Stomach (tissue), 9 donors: ENCODE results near the gene PSKH1. TPM values are rescaled to one million over a fixed set of nuclear protein-coding genes. Genes with fewer than 3 reads are reported as not detected.

ENCODE experiments used
- DNase-seq, 2 donors: peaks; one replicate each; pipeline versions ENCODE4 v3.0.0 to v3.0.0-alpha.2; 2013 to 2019
- H3K27ac ChIP-seq, 5 donors: fragments of 200-600 bp in 4 of 5; sonication (generic) in 4 of 5; one replicate each; pipeline ENCODE4 v1.5.1; 2013 to 2019; ENCODE audit warnings: mild to moderate bottlenecking in 1 of 5, moderate library complexity in 1 of 5
- H3K27me3 ChIP-seq, 3 donors: fragments of 200-600 bp; sonication (generic); one replicate each; pipeline ENCODE4 v1.5.1; 2017 to 2019; ENCODE audit warnings: mixed run types in 1 of 3
- H3K36me3 ChIP-seq, 4 donors: fragments of 200-600 bp; sonication (generic); 1 replicate in 3 of 4; 2 replicates in 1 of 4; pipeline ENCODE4 v1.5.1; 2016 to 2019
- H3K4me1 ChIP-seq, 4 donors: fragments of 200-600 bp; sonication (generic); one replicate each; pipeline ENCODE4 v1.5.1; 2016 to 2019
- H3K4me3 ChIP-seq, 4 donors: fragments of 200-600 bp; sonication (generic) in 3 of 4; one replicate each; pipeline ENCODE4 v1.5.1; 2016 to 2019; ENCODE audit warnings: mild to moderate bottlenecking in 1 of 4
- H3K9me3 ChIP-seq, 4 donors: fragments of 200-600 bp; sonication (generic); one replicate each; pipeline ENCODE4 v1.5.1; 2016 to 2019
- EP300 ChIP-seq: sonication (generic); formaldehyde crosslinking; IDR thresholded peaks from one replicate; pipeline ENCODE4 v1.6.1; 2017; ENCODE audit warnings: antibody characterized with exemption
- POLR2A ChIP-seq, 4 donors: fragments of 450-650 bp; IDR thresholded peaks; one replicate each; pipeline ENCODE4 v1.6.1; 2016; ENCODE audit warnings: antibody characterized with exemption in 4 of 4, control low read depth in 2 of 4, mild to moderate bottlenecking in 1 of 4, moderate library complexity in 1 of 4
- POLR2AphosphoS5 ChIP-seq, 3 donors: sonication (generic); formaldehyde crosslinking; IDR thresholded peaks; one replicate each; pipeline ENCODE4 v1.6.1; 2016; ENCODE audit warnings: antibody characterized with exemption in 3 of 3
- WGBS, 5 donors: extraction: QIAGEN DNeasy Blood & Tissue Kit in 3 of 5; methylation state at CpG; one replicate each; pipeline versions ENCODE4 v1.1.5 to v1.1.7; 2013 to 2018; 5-methylcytosine and 5-hydroxymethylcytosine counted together
- intact Hi-C: fragments of 100-400 bp; cut with DNase I; formaldehyde crosslinking; loops from one replicate; pipeline ENCODE4 v1.15.1; 2023; ENCODE audit warnings: low total_unique reads
- polyA plus RNA-seq, 3 donors: library from polyadenylated mRNA; stranded (reverse); fragments of 200-250 nt; gene quantifications; one replicate each; pipeline ENCODE4 v1.2.3, GENCODE V29; 2013
- total RNA-seq, 5 donors: library from RNA; depleted of rRNA; stranded (reverse); fragments of >200 nt; gene quantifications; one replicate each; pipeline versions ENCODE4 v1.1.0 to v1.2.3, GENCODE V29; 2014 to 2016
- TF ChIP-seq, protein P1 (sequence below), 7 experiments: fragments of 450-650 bp in 4 of 7; fragments of 200-600 bp in 3 of 7; sonication (generic) in 3 of 7; IDR thresholded peaks; one replicate each; pipeline ENCODE4 v1.5.1; 2016 to 2019; ENCODE audit warnings: antibody characterized with exemption in 7 of 7, control low read depth in 2 of 7, mild to moderate bottlenecking in 1 of 7
- donor health status: healthy with polysubstance abuse.
- donor health status: Bipolar disorder and iron deficiency.
- donor health status: healthy.

Gene PSKH1
- total and polyA plus RNA-seq, 8 donors = 10.2 to 93.7 (median 22.4) TPM

- H3K9me3 ChIP-seq = no peaks in the 10 kb centered on the region
- intact Hi-C loops = loop anchor here (5.0 kb wide), 2 partner anchors 46 to 161 kb away; no protein-coding TSS in a partner anchor
- H3K27ac ChIP-seq = no peak overlapping the region
- no peak for TF ChIP-seq EP300
- no peak for TF ChIP-seq POLR2AphosphoS5 (IDR thresholded peaks at IDR 0.05)
- TF ChIP-seq POLR2A (IDR thresholded peaks at IDR 0.05) = no peak
- TF ChIP-seq, protein P1, sequence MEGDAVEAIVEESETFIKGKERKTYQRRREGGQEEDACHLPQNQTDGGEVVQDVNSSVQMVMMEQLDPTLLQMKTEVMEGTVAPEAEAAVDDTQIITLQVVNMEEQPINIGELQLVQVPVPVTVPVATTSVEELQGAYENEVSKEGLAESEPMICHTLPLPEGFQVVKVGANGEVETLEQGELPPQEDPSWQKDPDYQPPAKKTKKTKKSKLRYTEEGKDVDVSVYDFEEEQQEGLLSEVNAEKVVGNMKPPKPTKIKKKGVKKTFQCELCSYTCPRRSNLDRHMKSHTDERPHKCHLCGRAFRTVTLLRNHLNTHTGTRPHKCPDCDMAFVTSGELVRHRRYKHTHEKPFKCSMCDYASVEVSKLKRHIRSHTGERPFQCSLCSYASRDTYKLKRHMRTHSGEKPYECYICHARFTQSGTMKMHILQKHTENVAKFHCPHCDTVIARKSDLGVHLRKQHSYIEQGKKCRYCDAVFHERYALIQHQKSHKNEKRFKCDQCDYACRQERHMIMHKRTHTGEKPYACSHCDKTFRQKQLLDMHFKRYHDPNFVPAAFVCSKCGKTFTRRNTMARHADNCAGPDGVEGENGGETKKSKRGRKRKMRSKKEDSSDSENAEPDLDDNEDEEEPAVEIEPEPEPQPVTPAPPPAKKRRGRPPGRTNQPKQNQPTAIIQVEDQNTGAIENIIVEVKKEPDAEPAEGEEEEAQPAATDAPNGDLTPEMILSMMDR (IDR thresholded peaks at IDR 0.05) = no peak
- peaks cover 77 to 99% (median 97%) of the 10 kb centered on the region in 4 donors for H3K36me3 ChIP-seq
- no peak overlapping the region for H3K4me3 ChIP-seq
- DNase-seq = no peak
- H3K27me3 ChIP-seq = no peaks in the 10 kb centered on the region
- H3K4me1 ChIP-seq = peaks cover 12 to 27% (median 15%) of the 10 kb centered on the region in 4 donors
- 81 to 93% (median 93%) methylated on average over 18 to 21 of the region's 21 CpGs for WGBS, 5 donors
These were observed 11.4 kb upstream of the PSKH1 start for GRCh38 chr16:67881621-67882161.

DNA sequence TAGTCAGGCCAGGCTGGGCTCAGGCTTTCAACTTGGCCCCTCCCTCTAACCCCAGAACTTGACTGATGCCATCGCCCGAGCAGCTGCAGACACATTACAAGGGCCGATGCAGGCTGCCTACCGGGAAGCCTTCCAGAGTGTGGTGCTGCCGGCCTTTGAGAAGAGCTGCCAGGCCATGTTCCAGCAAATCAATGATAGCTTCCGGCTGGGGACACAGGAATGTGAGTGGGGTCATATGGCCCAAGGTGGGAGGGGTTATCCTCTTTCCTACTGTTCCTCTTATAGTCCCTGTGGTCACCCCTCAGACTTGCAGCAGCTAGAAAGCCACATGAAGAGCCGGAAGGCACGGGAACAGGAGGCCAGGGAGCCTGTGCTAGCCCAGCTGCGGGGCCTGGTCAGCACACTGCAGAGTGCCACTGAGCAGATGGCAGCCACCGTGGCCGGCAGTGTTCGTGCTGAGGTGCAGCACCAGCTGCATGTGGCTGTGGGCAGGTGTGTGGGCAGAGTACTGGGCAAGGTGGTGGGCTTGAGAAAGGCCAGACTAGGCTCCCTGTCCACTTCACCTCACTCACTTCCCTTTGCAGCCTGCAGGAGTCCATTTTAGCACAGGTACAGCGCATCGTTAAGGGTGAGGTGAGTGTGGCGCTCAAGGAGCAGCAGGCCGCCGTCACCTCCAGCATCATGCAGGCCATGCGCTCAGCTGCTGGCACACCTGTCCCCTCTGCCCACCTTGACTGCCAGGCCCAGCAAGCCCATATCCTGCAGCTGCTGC lies 10.5 kb upstream of the PSKH1 start:
- peaks cover 69 to 96% (median 89%) of the 10 kb centered on the region in 4 donors for H3K36me3 ChIP-seq
- peaks cover 12 to 27% (median 15%) of the 10 kb centered on the region in 4 donors for H3K4me1 ChIP-seq
- no peak for DNase-seq
- H3K27ac ChIP-seq = no peak overlapping the region
- TF ChIP-seq, protein P1 (IDR thresholded peaks at IDR 0.05) = no peak
- no peak for TF ChIP-seq EP300
- no peak for TF ChIP-seq POLR2A (IDR thresholded peaks at IDR 0.05)
- no peak for TF ChIP-seq POLR2AphosphoS5 (IDR thresholded peaks at IDR 0.05)
- 63 to 79% (median 77%) methylated on average over 11 to 18 of the region's 18 CpGs for WGBS, 5 donors
- H3K4me3 ChIP-seq = no peak overlapping the region
- intact Hi-C loops = loop anchor here (5.0 kb wide), 2 partner anchors 45 to 160 kb away; no protein-coding TSS in a partner anchor
- no peaks in the 10 kb centered on the region for H3K9me3 ChIP-seq
- no peaks in the 10 kb centered on the region for H3K27me3 ChIP-seq

DNA sequence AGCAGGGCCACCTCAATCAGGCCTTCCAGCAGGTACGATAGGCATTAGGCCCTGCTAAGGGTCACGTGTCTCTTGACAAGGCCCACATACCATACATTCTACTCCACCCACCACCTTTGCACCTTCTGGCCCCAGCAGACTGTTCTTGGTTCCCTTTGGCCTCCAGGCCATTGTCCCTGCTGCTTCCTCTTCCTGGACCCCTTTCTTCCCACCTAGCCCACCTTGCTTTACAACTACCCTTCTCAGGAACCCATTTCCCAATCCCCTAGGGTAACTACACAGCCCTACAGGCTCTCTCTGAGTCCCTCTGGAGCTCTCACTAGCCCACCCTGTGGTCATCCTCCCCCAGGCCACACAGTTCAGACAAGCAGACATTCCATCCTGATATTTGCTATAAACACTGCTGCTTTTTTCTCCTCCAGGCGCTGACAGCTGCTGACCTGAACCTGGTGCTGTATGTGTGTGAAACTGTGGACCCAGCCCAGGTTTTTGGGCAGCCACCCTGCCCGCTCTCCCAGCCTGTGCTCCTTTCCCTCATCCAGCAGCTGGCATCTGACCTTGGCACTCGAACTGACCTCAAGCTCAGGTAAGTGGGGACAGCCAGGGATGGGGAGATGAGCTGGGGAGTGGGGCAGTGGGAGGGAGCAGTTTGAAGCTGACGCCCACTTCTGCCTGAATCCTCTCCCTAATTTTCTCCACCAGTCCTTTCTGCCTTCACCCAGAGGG lies 9.7 kb upstream of the PSKH1 start:
- no peaks in the 10 kb centered on the region for H3K27me3 ChIP-seq
- H3K27ac ChIP-seq = peak overlapping the region in 3 of 5 donors; percentile 17 to 80 (median 47)
- H3K4me3 ChIP-seq = no peak overlapping the region
- peaks cover 12 to 27% (median 15%) of the 10 kb centered on the region in 4 donors for H3K4me1 ChIP-seq
- TF ChIP-seq POLR2A (IDR thresholded peaks at IDR 0.05) (no peak), EP300 (no peak), POLR2AphosphoS5 (IDR thresholded peaks at IDR 0.05) (no peak)
- TF ChIP-seq, protein P1 (IDR thresholded peaks at IDR 0.05) = no peak
- intact Hi-C loops = loop anchor here (5.0 kb wide), 2 partner anchors 44 to 159 kb away; no protein-coding TSS in a partner anchor
- peaks cover 61 to 89% (median 81%) of the 10 kb centered on the region in 4 donors for H3K36me3 ChIP-seq
- H3K9me3 ChIP-seq = no peaks in the 10 kb centered on the region
- 58 to 65% (median 63%) methylated on average over 6 of the region's 6 CpGs for WGBS, 5 donors
- DNase-seq = no peak

DNA sequence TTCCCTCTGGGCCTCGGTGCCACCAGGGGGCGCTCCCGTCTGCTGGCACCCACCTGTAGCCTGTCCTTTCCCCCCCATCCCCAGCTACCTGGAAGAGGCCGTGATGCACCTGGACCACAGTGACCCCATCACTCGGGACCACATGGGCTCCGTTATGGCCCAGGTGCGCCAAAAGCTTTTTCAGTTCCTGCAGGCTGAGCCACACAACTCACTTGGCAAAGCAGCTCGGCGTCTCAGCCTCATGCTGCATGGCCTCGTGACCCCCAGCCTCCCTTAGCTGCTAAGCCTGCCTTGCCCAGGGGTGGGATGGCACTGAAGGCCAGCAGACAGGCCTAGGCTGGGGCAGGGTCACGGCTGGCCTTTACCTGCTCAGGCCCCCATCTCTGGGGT lies 9.2 kb upstream of the PSKH1 start:
- 42 to 61% (median 54%) methylated on average over 7 to 11 of the region's 11 CpGs for WGBS, 5 donors
- peak overlapping the region in 3 of 5 donors; percentile 33 to 80 (median 47) for H3K27ac ChIP-seq

More for the DNA sequence above, 9.2 kb upstream of the PSKH1 start:
- Histone ChIP-seq H3K9me3 (no peaks in the 10 kb centered on the region), H3K36me3 (peaks cover 56 to 83% (median 76%) of the 10 kb centered on the region in 4 donors), H3K27me3 (no peaks in the 10 kb centered on the region), H3K4me3 (no peak overlapping the region), H3K4me1 (peaks cover 12 to 27% (median 15%) of the 10 kb centered on the region in 4 donors)
- no peak for TF ChIP-seq POLR2AphosphoS5 (IDR thresholded peaks at IDR 0.05)
- TF ChIP-seq, protein P1 (IDR thresholded peaks at IDR 0.05) = peak in 5 of 7 experiments; percentile 59 to 91 (median 81)
- peak; percentile 76 to 83 for DNase-seq
- intact Hi-C loops = loop anchor here (5.0 kb wide), 2 partner anchors 43 to 158 kb away; no protein-coding TSS in a partner anchor
